ENCODE data around the gene AMACR.

The AMACR gene

DNA sequence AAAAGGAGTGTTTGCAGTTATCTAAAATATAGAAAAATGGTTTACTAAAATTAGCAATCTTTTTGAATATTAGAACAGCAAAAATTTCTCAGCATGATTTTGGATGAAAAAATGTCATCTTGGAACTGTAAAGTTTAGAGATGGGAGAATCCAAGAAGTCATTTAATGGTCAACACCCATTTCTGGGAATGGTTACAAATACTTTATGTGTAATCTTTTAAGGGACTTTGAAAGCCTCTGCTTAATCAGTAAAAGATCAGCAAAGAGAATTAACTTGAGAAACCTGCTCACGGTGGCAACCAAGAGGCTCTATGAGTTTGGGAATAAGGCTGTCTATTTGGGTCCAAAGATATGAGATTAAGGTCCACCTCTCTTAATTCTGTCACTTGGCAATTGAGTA lies 22.2 kb upstream of the AMACR start:
- no peak for DNase-seq (ENCODE audit: low read depth)
- no peak overlapping the region for H3K4me3 ChIP-seq (ENCODE audit: low read length)
- TF ChIP-seq, protein P1, sequence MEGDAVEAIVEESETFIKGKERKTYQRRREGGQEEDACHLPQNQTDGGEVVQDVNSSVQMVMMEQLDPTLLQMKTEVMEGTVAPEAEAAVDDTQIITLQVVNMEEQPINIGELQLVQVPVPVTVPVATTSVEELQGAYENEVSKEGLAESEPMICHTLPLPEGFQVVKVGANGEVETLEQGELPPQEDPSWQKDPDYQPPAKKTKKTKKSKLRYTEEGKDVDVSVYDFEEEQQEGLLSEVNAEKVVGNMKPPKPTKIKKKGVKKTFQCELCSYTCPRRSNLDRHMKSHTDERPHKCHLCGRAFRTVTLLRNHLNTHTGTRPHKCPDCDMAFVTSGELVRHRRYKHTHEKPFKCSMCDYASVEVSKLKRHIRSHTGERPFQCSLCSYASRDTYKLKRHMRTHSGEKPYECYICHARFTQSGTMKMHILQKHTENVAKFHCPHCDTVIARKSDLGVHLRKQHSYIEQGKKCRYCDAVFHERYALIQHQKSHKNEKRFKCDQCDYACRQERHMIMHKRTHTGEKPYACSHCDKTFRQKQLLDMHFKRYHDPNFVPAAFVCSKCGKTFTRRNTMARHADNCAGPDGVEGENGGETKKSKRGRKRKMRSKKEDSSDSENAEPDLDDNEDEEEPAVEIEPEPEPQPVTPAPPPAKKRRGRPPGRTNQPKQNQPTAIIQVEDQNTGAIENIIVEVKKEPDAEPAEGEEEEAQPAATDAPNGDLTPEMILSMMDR (IDR thresholded peaks at IDR 0.05; ENCODE audit: insufficient read depth, low read depth, low read length, missing control alignments) = no peak

DNA sequence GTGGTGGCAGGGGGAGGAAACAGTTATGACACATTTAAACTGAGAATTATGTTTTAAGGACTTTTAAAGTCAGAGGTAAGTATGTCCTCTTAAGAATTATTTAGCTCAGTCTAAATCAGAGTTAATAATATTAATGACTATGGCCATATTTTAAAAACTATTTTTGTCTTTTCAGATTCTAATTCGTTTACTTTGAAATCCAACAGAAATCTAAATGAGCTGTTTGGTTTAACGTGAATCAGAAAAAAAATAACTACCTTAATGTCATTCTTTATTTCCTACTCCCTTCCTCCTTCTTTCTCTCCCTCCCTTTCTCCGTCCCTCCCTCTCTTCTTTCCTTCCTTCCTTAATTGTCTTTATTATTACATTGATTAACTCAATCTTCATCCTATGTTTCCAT lies 20.5 kb upstream of the AMACR start:
- TF ChIP-seq, protein P1 (IDR thresholded peaks at IDR 0.05; ENCODE audit: insufficient read depth, low read depth, low read length, missing control alignments) = no peak
- no peak overlapping the region for H3K4me3 ChIP-seq (ENCODE audit: low read length)
- DNase-seq (ENCODE audit: low read depth) = no peak

DNA sequence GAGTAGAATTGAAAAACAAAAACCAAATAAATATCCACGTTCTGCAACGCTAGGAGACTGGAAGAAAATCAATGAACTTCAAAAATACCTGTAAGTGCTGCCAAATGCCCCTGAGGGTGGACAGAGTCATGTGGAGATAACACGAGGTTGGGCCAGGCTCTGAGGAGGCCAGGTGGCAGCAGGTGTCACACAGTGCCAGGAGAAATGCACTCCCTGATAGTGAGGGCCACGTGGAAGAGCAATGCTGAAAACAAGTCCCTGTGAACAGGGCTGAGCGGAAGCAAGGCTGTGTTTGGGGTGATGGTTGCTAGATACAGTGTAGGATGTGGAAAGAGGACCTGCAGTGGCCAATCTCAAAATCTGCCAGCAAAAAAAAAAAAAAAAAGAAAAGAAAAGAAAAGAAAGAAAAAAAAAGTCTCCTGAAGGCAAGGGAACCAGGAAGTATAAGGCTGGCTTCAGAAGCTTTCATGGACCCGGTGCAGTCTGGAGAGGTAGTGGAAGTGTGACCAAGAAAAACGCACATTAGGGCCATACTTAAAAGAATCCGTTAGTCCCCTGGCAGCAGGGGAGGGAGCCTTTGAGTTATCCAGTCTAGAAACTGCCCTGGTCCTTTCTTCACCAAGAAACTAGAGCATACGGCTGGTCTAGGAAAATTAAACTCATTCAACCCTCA lies 18.4 kb upstream of the AMACR start:
- TF ChIP-seq, protein P1 (IDR thresholded peaks at IDR 0.05; ENCODE audit: insufficient read depth, low read depth, low read length, missing control alignments) = no peak
- no peak overlapping the region for H3K4me3 ChIP-seq (ENCODE audit: low read length)
- no peak for DNase-seq (ENCODE audit: low read depth)

DNA sequence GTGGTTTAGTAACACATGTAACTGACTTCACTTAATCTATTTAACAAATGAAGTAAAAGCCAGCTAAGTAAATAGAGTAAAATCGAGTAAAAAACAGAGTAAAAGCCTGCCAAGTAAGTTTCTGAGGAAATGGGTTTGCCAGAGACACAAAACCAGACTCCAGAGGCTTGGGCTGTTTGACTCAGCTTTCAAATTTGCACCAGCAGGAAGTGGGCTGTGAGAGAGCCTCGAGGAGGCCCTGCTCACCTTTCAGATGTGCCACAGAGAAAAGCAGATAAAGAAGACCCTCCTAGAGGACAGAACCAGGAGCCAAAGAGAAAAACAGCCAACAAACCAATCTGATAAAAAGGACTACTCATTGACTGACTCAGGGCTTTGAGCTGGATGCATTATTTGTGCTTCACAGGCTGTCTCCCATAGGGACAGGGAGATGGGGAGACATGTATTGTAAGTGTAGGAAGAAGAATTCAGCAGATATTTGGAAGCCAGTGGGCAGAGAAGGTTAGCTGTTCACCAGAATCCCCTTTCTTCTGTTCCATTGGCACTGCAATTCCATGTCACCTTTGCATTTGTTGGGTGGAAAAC lies 14.4 kb upstream of the AMACR start:
- DNase-seq (ENCODE audit: low read depth) = peak; percentile 35
- no peak overlapping the region for H3K4me3 ChIP-seq (ENCODE audit: low read length)
- TF ChIP-seq, protein P1 (IDR thresholded peaks at IDR 0.05; ENCODE audit: insufficient read depth, low read depth, low read length, missing control alignments) = no peak

DNA sequence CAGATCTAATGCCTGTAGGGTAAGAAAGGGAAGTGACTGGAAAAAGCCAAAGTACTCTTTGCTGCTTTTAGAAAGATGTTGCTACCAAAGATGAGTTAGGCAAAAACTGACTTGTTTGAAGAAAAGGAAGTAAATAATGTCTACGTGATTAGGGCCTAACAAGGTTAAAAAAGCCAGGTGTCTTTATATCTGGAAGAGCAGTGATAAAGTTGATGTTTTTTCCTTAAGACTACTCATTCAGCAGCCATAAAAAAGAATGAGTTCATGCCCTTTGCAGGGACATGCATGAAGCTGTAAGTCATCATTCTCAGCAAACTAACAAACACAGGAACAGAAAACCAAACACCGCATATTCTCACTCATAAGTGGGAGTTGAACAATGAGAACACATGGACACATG lies 13.5 kb upstream of the AMACR start:
- DNase-seq (ENCODE audit: low read depth) = no peak
- TF ChIP-seq, protein P1 (IDR thresholded peaks at IDR 0.05; ENCODE audit: insufficient read depth, low read depth, low read length, missing control alignments) = no peak
- no peak overlapping the region for H3K4me3 ChIP-seq (ENCODE audit: low read length)

DNA sequence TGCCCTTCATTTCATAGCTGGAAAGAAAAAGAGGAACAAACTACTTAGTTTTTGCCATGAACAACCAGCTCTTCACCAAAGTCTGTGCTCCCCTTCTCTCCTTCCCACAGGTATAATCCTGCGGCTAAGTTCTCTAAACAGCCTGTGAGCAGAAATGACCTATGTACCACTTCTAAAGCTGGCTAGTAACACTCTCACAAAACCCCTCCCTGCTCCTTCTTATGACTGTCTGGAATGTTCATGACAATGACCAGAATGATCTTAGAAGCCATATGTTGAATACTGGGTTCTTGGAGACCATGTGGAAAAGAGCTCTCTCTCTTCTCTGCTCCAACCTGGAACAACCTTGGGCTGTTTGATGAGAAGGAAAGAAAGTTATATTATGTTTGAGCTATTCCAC lies 12.9 kb upstream of the AMACR start:
- TF ChIP-seq, protein P1 (IDR thresholded peaks at IDR 0.05; ENCODE audit: insufficient read depth, low read depth, low read length, missing control alignments) = no peak
- H3K4me3 ChIP-seq (ENCODE audit: low read length) = no peak overlapping the region
- DNase-seq (ENCODE audit: low read depth) = no peak

DNA sequence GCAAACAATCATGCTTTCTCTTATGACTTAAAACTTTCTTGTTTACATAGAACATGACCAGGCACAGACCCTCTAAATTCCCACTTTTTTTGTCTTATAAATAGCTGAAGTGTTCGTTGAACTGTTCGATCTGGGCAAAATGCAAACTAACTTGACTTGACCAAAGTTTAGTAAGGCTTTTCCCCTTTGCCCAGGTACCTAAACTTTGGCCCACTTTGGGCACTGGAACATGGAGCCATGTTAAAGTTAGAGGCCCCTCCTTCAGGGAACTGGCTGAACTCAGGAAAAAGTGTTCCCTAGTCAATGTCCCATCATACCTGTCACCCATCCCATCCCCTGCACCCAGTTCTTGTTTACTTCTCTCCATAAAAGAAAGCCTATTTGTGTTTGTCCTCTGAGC lies 9.4 kb upstream of the AMACR start:
- H3K4me3 ChIP-seq (ENCODE audit: low read length) = no peak overlapping the region
- TF ChIP-seq, protein P1 (IDR thresholded peaks at IDR 0.05; ENCODE audit: insufficient read depth, low read depth, low read length, missing control alignments) = no peak
- no peak for DNase-seq (ENCODE audit: low read depth)

All from epithelial cell of esophagus (primary cell).